OCI-LY1 (cell line): ENCODE data around the gene CPA5.

Experiments
- EZH2 ChIP-seq: fragments of 200-600 bp; sonication (generic), shearing (Covaris generic); IDR thresholded peaks from 2 replicates; pipeline ENCODE4 v1.8.0; 2017; ENCODE audit warnings: borderline replicate concordance, mixed run types, mild to moderate bottlenecking, antibody characterized with exemption, low read length, moderate library complexity, mixed read lengths
- TF ChIP-seq, protein P1 (sequence below): fragments of 200-600 bp; sonication (generic), shearing (Covaris generic); IDR thresholded peaks from 2 replicates; pipeline ENCODE4 v1.5.1; 2017; ENCODE audit warnings: mild to moderate bottlenecking, antibody characterized with exemption, low read length, moderate library complexity, mixed read lengths

DNA sequence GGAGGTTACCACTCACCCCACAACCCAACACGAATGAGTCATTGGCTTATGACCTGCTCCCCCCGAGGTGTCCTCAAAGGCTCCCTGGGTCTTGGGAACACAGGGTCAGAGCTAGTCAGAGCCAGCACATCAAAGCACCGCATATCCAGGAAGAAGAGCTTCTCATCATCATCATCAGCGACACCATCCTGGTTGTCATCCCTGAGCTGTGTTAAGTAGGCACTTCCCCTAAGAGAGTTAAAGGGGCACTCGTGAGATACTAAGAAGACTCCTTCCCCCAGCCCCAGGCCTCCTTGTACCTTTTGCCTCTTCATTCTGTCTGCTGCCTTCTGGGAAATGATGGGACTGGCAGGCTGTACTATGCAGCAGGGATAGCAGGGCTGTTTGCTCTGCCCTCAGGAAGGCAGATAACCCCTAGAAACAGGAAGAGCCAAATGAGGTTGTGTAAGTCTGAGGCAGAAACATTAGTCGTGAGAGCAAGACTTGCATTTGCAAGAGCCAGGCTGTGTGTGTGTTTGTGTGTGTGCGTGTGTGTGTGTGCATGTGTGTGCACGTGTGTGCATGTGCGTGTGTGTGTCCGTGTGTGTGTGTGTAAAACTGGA is 24.6 kb downstream of the CPA5 start:
- TF ChIP-seq, protein P1, sequence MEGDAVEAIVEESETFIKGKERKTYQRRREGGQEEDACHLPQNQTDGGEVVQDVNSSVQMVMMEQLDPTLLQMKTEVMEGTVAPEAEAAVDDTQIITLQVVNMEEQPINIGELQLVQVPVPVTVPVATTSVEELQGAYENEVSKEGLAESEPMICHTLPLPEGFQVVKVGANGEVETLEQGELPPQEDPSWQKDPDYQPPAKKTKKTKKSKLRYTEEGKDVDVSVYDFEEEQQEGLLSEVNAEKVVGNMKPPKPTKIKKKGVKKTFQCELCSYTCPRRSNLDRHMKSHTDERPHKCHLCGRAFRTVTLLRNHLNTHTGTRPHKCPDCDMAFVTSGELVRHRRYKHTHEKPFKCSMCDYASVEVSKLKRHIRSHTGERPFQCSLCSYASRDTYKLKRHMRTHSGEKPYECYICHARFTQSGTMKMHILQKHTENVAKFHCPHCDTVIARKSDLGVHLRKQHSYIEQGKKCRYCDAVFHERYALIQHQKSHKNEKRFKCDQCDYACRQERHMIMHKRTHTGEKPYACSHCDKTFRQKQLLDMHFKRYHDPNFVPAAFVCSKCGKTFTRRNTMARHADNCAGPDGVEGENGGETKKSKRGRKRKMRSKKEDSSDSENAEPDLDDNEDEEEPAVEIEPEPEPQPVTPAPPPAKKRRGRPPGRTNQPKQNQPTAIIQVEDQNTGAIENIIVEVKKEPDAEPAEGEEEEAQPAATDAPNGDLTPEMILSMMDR: no peak
- TF ChIP-seq EZH2: no peak
